Trophoblast cell (in vitro differentiated cells and primary cell): ENCODE data around the gene GDPD4.

Source experiments
- DNase-seq, 2 donors: peaks; one replicate each; pipeline ENCODE4 v3.0.0-alpha.2; 2016
- H2AFZ ChIP-seq: 2 replicates; pipeline ENCODE4 v1.6.1; 2013; ENCODE audit warnings: low read length, moderate library complexity, mild to moderate bottlenecking; ENCODE audit not compliant: insufficient read depth, poor library complexity
- H2AK5ac ChIP-seq: 2 replicates; pipeline ENCODE4 v1.6.1; 2013; ENCODE audit warnings: mild to moderate bottlenecking, low read length
- H2BK120ac ChIP-seq: 2 replicates; pipeline ENCODE4 v1.6.1; 2013; ENCODE audit warnings: low read length, mild to moderate bottlenecking, moderate library complexity; ENCODE audit not compliant: insufficient read depth, poor library complexity
- H2BK12ac ChIP-seq: 2 replicates; pipeline ENCODE4 v1.6.1; 2013; ENCODE audit warnings: mild to moderate bottlenecking, low read length, moderate library complexity
- H2BK5ac ChIP-seq: 2 replicates; pipeline ENCODE4 v1.6.1; 2013; ENCODE audit warnings: low read length, low read depth, moderate library complexity, mild to moderate bottlenecking; ENCODE audit not compliant: poor library complexity
- H3K14ac ChIP-seq: 2 replicates; pipeline ENCODE4 v1.6.1; 2013; ENCODE audit warnings: mild to moderate bottlenecking, low read length
- H3K18ac ChIP-seq: 2 replicates; pipeline ENCODE4 v1.6.1; 2013; ENCODE audit warnings: mild to moderate bottlenecking, low read length
- H3K23ac ChIP-seq: 2 replicates; pipeline ENCODE4 v1.6.1; 2013; ENCODE audit warnings: low read length
- H3K27ac ChIP-seq: 2 replicates; pipeline ENCODE4 v1.5.1; 2013; ENCODE audit warnings: low read depth, mild to moderate bottlenecking, inconsistent platforms, low read length, moderate library complexity
- H3K27me3 ChIP-seq: 2 replicates; pipeline ENCODE4 v1.6.1; 2013; ENCODE audit warnings: inconsistent platforms, mild to moderate bottlenecking, low read length, moderate library complexity; ENCODE audit not compliant: insufficient read depth
- H3K36me3 ChIP-seq, 2 experiments: 1 replicate in 1 of 2; 2 replicates in 1 of 2; pipeline ENCODE4 v1.6.1; 2013; ENCODE audit warnings: low read length in 2 of 2, mild to moderate bottlenecking in 2 of 2, moderate library complexity in 1 of 2; ENCODE audit not compliant: insufficient read depth in 2 of 2, control insufficient read depth in 1 of 2
- H3K4ac ChIP-seq: 2 replicates; pipeline ENCODE4 v1.6.1; 2013; ENCODE audit warnings: low read depth, mild to moderate bottlenecking, low read length, moderate library complexity
- H3K4me1 ChIP-seq, 2 experiments: 1 replicate in 1 of 2; 2 replicates in 1 of 2; pipeline ENCODE4 v1.6.1; 2013; ENCODE audit warnings: low read length in 2 of 2, mild to moderate bottlenecking in 2 of 2, moderate library complexity in 1 of 2; ENCODE audit not compliant: insufficient read depth in 2 of 2, control insufficient read depth in 1 of 2
- H3K4me2 ChIP-seq: 2 replicates; pipeline ENCODE4 v1.6.1; 2013; ENCODE audit warnings: inconsistent platforms, mild to moderate bottlenecking, low read length, moderate library complexity
- H3K4me3 ChIP-seq: 2 replicates; pipeline ENCODE4 v1.5.1; 2013; ENCODE audit warnings: mild to moderate bottlenecking, low read depth, low read length, inconsistent platforms
- H3K79me1 ChIP-seq: one replicate; pipeline ENCODE4 v1.6.1; 2013; ENCODE audit warnings: low read length
- H3K79me2 ChIP-seq: 2 replicates; pipeline ENCODE4 v1.6.1; 2013; ENCODE audit warnings: low read length, mild to moderate bottlenecking; ENCODE audit not compliant: control insufficient read depth, insufficient read depth, poor library complexity
- H3K9ac ChIP-seq: 2 replicates; pipeline ENCODE4 v1.6.1; 2013; ENCODE audit warnings: mild to moderate bottlenecking, low read length
- H3K9me3 ChIP-seq: 2 replicates; pipeline ENCODE4 v1.6.1; 2013; ENCODE audit warnings: low read depth, mild to moderate bottlenecking, control low read depth, inconsistent platforms, low read length; ENCODE audit not compliant: insufficient read depth
- H4K12ac ChIP-seq: 2 replicates; pipeline ENCODE4 v1.6.1; 2013; ENCODE audit warnings: low read depth, mild to moderate bottlenecking, low read length, moderate library complexity
- H4K8ac ChIP-seq: 2 replicates; pipeline ENCODE4 v1.6.1; 2013; ENCODE audit warnings: low read depth, mild to moderate bottlenecking, low read length, moderate library complexity
- H4K91ac ChIP-seq: one replicate; pipeline ENCODE4 v1.6.1; 2013; ENCODE audit warnings: low read depth, mild to moderate bottlenecking, low read length, moderate library complexity
- WGBS: extraction: QIAGEN DNeasy Blood & Tissue Kit; methylation state at CpG from one replicate; pipeline ENCODE4 v1.1.7; 2013; ENCODE audit warnings: missing lambda C conversion rate; ENCODE audit not compliant: insufficient read length, insufficient coverage; ENCODE audit errors: extremely low coverage; 5-methylcytosine and 5-hydroxymethylcytosine counted together

Gene GDPD4

DNA sequence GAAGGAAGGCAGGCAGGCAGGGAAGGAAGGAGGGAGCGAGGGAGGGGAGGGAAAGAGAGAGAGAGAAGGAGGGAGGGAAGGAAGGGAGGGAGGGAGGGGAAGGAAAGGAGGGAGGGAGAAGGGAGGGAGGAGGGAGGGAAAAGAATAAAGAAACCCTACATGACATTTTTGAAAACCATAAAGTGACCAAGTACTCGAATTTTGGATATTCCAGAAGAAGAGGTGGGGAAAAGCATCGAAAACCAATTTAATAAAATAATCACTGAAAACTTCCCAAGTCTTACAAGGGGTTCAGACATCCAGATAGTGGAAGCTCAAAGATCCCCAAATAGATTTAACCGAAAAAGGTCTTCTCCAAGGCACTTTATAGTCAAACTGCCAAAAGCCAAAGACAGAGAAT lies 11.7 kb downstream of the GDPD4 start:
- Histone ChIP-seq H2BK12ac (no peak overlapping the region), H4K12ac (no peak overlapping the region), H3K18ac (no peak overlapping the region), H2BK120ac (no peak overlapping the region), H3K27ac (no peak overlapping the region), H3K36me3 (no peaks in the 10 kb centered on the region), H2BK5ac (no peak overlapping the region), H3K23ac (no peak overlapping the region), H3K4me3 (no peak overlapping the region), H3K79me2 (no peaks in the 10 kb centered on the region), H2AFZ (no peak overlapping the region), H3K9ac (no peak overlapping the region), H3K4me1 (no peaks in the 10 kb centered on the region), H3K27me3 (no peaks in the 10 kb centered on the region), H3K4me2 (no peak overlapping the region), H3K14ac (no peak overlapping the region), H3K79me1 (no peaks in the 10 kb centered on the region), H2AK5ac (no peak overlapping the region), H3K4ac (no peak overlapping the region), H4K8ac (no peak overlapping the region), H3K9me3 (peaks cover 4% of the 10 kb centered on the region), H4K91ac (no peak overlapping the region)
- WGBS, result no CpG with 5 or more reads among the region's 4 CpGs
- no peak for DNase-seq

DNA sequence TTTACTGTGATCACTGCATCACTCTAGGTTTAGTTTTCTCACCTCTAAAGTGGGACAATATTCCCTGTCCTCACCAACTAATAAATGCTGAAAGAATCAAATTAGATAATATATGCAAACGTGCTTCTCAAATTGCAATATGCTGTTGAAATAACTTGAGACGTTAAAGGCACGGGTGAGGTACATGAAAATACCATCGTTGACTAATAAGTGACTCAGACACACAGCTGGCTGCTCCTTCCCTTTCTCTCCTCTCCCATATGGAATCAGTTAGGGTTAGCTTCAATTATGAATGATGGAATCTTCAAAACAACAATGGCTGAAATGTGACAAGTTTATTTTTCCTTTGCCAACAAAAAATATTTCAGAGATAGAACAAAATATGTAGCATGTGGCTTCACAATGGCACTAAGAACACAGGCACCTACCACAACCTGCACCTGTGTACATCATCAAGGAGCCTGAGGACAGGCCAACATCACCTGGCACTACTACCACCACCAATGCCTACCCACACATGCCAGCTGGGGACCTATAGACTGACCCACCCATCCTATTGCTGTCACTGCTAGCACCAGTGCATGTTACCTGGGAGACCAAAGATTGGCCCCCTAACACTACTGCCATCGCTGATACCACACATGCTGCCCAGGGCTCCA lies 13.7 kb downstream of the GDPD4 start:
- Histone ChIP-seq H3K14ac (no peak overlapping the region), H3K23ac (no peak overlapping the region), H3K9me3 (peaks cover 4% of the 10 kb centered on the region), H3K79me1 (no peaks in the 10 kb centered on the region), H4K12ac (no peak overlapping the region), H3K9ac (no peak overlapping the region), H3K27ac (no peak overlapping the region), H4K91ac (no peak overlapping the region), H3K4me2 (no peak overlapping the region), H2AK5ac (no peak overlapping the region), H2AFZ (no peak overlapping the region), H2BK12ac (no peak overlapping the region), H3K4ac (no peak overlapping the region), H2BK120ac (no peak overlapping the region), H3K4me3 (no peak overlapping the region), H3K36me3 (no peaks in the 10 kb centered on the region), H3K79me2 (no peaks in the 10 kb centered on the region), H4K8ac (no peak overlapping the region), H3K18ac (no peak overlapping the region), H3K27me3 (no peaks in the 10 kb centered on the region), H3K4me1 (no peaks in the 10 kb centered on the region), H2BK5ac (no peak overlapping the region)
- peak in 1 of 2 donors; percentile 21 for DNase-seq
- WGBS, result no CpG with 5 or more reads among the region's 5 CpGs

DNA sequence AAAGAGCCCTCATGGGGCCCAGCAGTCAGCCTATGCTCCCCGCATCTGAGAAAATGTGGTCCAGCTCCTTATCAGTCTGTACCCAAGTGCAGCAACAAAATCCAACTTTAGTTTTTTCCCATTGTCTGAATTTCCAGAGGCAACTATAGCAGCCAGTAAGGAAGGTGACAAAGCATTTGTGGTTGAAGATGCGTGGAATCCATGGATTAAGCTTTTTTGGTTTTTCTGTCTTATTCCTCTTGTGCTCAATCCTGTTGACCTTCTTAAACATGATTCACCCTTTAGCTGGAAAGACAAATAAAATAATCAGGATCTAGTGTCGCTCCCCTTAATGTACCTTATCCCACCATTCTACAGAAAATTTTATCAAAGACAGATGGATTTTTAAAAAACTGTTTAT lies 14.3 kb downstream of the GDPD4 start:
- Histone ChIP-seq H3K79me1 (no peaks in the 10 kb centered on the region), H3K4ac (no peak overlapping the region), H4K8ac (no peak overlapping the region), H4K91ac (no peak overlapping the region), H3K4me3 (no peak overlapping the region), H2BK12ac (no peak overlapping the region), H2AFZ (no peak overlapping the region), H3K9me3 (peaks cover 4% of the 10 kb centered on the region), H3K27ac (no peak overlapping the region), H3K18ac (no peak overlapping the region), H4K12ac (no peak overlapping the region), H3K27me3 (no peaks in the 10 kb centered on the region), H3K4me1 (no peaks in the 10 kb centered on the region), H2BK120ac (no peak overlapping the region), H3K23ac (no peak overlapping the region), H2AK5ac (no peak overlapping the region), H2BK5ac (no peak overlapping the region), H3K4me2 (no peak overlapping the region), H3K9ac (no peak overlapping the region), H3K14ac (no peak overlapping the region), H3K36me3 (no peaks in the 10 kb centered on the region), H3K79me2 (no peaks in the 10 kb centered on the region)
- no peak for DNase-seq
- WGBS, result no CpG with 5 or more reads among the region's 3 CpGs

DNA sequence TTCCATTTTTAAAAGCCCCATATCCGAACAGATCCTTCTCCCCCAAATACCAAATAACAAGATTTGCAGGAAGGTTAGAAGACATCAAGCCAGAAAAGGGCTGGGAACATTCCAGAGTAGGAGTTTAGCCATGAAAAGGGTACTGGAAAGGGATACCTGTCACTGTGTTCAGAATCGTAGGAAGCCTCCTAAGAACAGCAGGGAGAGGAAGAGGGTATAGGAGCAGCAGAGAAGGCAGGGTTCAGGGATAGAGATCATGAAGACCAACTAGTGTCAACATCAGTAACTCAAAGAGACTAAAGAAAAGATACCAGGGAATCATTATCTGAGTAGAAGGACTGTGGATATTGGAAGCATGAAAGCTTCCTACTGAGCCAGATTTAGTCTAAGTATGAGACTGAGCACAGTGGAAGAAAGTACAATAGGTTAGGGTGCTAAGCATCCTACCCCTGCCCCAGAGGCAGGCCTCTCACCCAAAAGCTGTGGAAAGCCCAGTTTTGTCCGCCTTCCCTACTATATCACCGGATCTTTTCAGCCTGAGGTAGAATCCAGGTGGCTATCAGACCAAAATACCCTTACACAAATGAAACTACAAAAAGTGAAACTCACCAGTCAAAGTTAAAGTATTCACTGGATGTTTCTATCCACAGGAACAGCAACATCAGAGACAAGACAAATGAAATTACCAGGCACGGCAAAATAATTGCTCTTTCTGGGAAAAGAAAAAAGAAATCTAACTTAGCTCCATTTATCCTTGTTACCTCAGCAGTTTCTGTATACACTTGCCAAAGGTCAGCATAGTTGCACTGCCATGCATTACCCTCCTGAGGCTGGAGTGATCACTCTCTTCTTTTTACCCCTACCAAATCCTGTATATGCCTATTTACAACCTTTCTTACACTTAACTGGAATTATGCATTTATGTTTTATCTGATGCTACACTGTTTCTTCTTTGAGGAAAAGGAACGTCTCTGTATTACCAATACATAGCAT lies 16.7 kb downstream of the GDPD4 start:
- no peak overlapping the region for H4K12ac ChIP-seq
- no peak overlapping the region for H3K4me3 ChIP-seq
- no peak overlapping the region for H4K8ac ChIP-seq
- H3K9ac ChIP-seq, result no peak overlapping the region
- H3K27me3 ChIP-seq, result no peaks in the 10 kb centered on the region
- H3K18ac ChIP-seq, result no peak overlapping the region
- no peaks in the 10 kb centered on the region for H3K4me1 ChIP-seq
- no peak overlapping the region for H3K4me2 ChIP-seq
- no peak overlapping the region for H4K91ac ChIP-seq
- no peak overlapping the region for H2AK5ac ChIP-seq
- H3K79me1 ChIP-seq, result no peaks in the 10 kb centered on the region
- H3K9me3 ChIP-seq, result peaks cover 4% of the 10 kb centered on the region
- H3K36me3 ChIP-seq, result no peaks in the 10 kb centered on the region
- H3K79me2 ChIP-seq, result no peaks in the 10 kb centered on the region
- no peak overlapping the region for H3K14ac ChIP-seq
- H2BK5ac ChIP-seq, result no peak overlapping the region
- H3K4ac ChIP-seq, result no peak overlapping the region
- no peak for DNase-seq
- H3K27ac ChIP-seq, result no peak overlapping the region
- H2AFZ ChIP-seq, result no peak overlapping the region
- H2BK120ac ChIP-seq, result no peak overlapping the region
- no peak overlapping the region for H2BK12ac ChIP-seq
- WGBS, result no CpG with 5 or more reads among the region's 6 CpGs
- H3K23ac ChIP-seq, result no peak overlapping the region
